GM12878 (cell line): Measurements from ENCODE around the gene DHRS1. TPM values are rescaled to one million over a fixed set of nuclear protein-coding genes. Genes with fewer than 3 reads are reported as not detected.

Source experiments
- ATAC-seq: fragments of 200-7000 bp; cut with Tn5 transposase; 3 replicates; pipeline ENCODE4 v1.9.1; 2020; ENCODE audit warnings: mild to moderate bottlenecking, moderate library complexity
- BruUV-seq: library from RNA; stranded (reverse); fragments of 400-500 nt; replicated peaks from 2 replicates; lab custom pipeline; 2021; lab: Mats Ljungman, UMichigan
- CTCF ChIA-PET: fragments of 300-600 bp; sonication (Branson Sonifier 250); formaldehyde crosslinking; extraction: SDS; loops from one replicate; lab custom pipeline; 2021; ENCODE audit warnings: inconsistent platforms; lab: Yijun Ruan, JAX
- POLR2A ChIA-PET: fragments of 350-600 bp; formaldehyde crosslinking; extraction: SDS; loops from one replicate; lab custom pipeline; 2021; ENCODE audit warnings: inconsistent platforms; lab: Charles Lee
- RAD21 ChIA-PET: fragments of 300-600 bp; sonication (Branson Sonifier 250); formaldehyde crosslinking; loops from one replicate; lab custom pipeline; 2023; ENCODE audit warnings: antibody characterized with exemption; ENCODE audit not compliant: unreplicated experiment; lab: Charles Lee
- SMC1A ChIA-PET: fragments of 300-600 bp; sonication (Branson Sonifier 250); formaldehyde crosslinking; loops from one replicate; lab custom pipeline; 2023; ENCODE audit not compliant: unreplicated experiment, uncharacterized antibody; lab: Charles Lee
- DNase-seq: peaks from one replicate; pipeline ENCODE4 v3.0.0-alpha.2; 2011; ENCODE audit warnings: low read depth, low spot score
- FAIRE-seq: peaks from 3 replicates; lab custom pipeline; 2011; peaks lifted over from hg19 to GRCh38; lab: Jason Lieb, UNC
- H2AFZ ChIP-seq: 2 replicates; pipeline ENCODE4 v1.6.0; 2011; ENCODE audit warnings: low read depth, low read length, control low read depth; ENCODE audit not compliant: control insufficient read depth
- H3K27ac ChIP-seq: 2 replicates; pipeline ENCODE4 v1.5.1; 2011; ENCODE audit warnings: control low read depth; ENCODE audit not compliant: control insufficient read depth, insufficient read depth
- H3K27me3 ChIP-seq, 2 experiments: replicated peaks in 1 of 2; 2 replicates each; pipeline versions ENCODE4 v1.6.0 to v1.6.1; 2011; ENCODE audit warnings: low read length in 1 of 2; ENCODE audit not compliant: control insufficient read depth in 2 of 2, insufficient read depth in 2 of 2
- H3K36me3 ChIP-seq, 2 experiments: 2 replicates each; pipeline ENCODE4 v1.5.1; 2011; ENCODE audit warnings: low read length in 1 of 2; ENCODE audit not compliant: control insufficient read depth in 2 of 2, insufficient read depth in 2 of 2
- H3K4me1 ChIP-seq: 2 replicates; pipeline ENCODE4 v1.6.1; 2011; ENCODE audit warnings: mild to moderate bottlenecking, low read length, moderate library complexity, mixed read lengths; ENCODE audit not compliant: control insufficient read depth, insufficient read depth
- H3K4me2 ChIP-seq: 2 replicates; pipeline ENCODE4 v1.6.0; 2011; ENCODE audit warnings: control low read depth; ENCODE audit not compliant: control insufficient read depth, insufficient read depth
- H3K4me3 ChIP-seq: fragments of 200-600 bp; sonication (generic); 2 replicates; pipeline ENCODE4 v1.5.1; 2016
- H3K79me2 ChIP-seq: 2 replicates; pipeline ENCODE4 v1.6.0; 2011; ENCODE audit warnings: low read length; ENCODE audit not compliant: control insufficient read depth, insufficient read depth
- H3K9ac ChIP-seq: 2 replicates; pipeline ENCODE4 v1.8.0; 2011; ENCODE audit warnings: low read length, control low read depth, mixed read lengths; ENCODE audit not compliant: control insufficient read depth, insufficient read depth
- H3K9me3 ChIP-seq: replicated peaks from 3 replicates; pipeline ENCODE4 v1.5.1; 2011; ENCODE audit warnings: mild to moderate bottlenecking, low read length; ENCODE audit not compliant: control insufficient read depth, insufficient read depth
- H4K20me1 ChIP-seq: 2 replicates; pipeline ENCODE4 v1.6.0; 2011; ENCODE audit not compliant: control insufficient read depth, insufficient read depth
- IRF3 ChIP-seq: fragments of 450-650 bp; IDR thresholded peaks from 2 replicates; pipeline ENCODE4 v1.6.1; 2014; ENCODE audit warnings: mild to moderate bottlenecking
- MYB ChIP-seq: fragments of 150-350 bp; IDR thresholded peaks from 2 replicates; pipeline ENCODE4 v1.6.1; 2014; ENCODE audit warnings: mild to moderate bottlenecking, low read depth, low read length, borderline replicate concordance
- PAX5 ChIP-seq: IDR thresholded peaks from 2 replicates; pipeline ENCODE4 v1.6.1; 2011; ENCODE audit warnings: low read depth, low read length, borderline replicate concordance
- POLR2A ChIP-seq: IDR thresholded peaks from 2 replicates; pipeline ENCODE4 v1.6.1; 2011; ENCODE audit warnings: low read depth, mild to moderate bottlenecking, low read length
- YY1 ChIP-seq: IDR thresholded peaks from 2 replicates; pipeline ENCODE4 v1.6.1; 2011; ENCODE audit warnings: low read depth, mild to moderate bottlenecking, low read length
- ZNF274 ChIP-seq: IDR thresholded peaks from one replicate; pipeline ENCODE4 v1.8.0; 2011; ENCODE audit not compliant: insufficient read length, insufficient read depth
- ZSCAN29 ChIP-seq: fragments of 450-650 bp; IDR thresholded peaks from 2 replicates; pipeline ENCODE4 v1.6.1; 2017; ENCODE audit warnings: mild to moderate bottlenecking, moderate library complexity
- WGBS: methylation state at CpG from one replicate; pipeline ENCODE4 v1.1.6; 2016; ENCODE audit warnings: low lambda C conversion rate; ENCODE audit not compliant: insufficient replicate concordance, insufficient coverage; ENCODE audit errors: missing lambda C conversion rate; 5-methylcytosine and 5-hydroxymethylcytosine counted together
- in situ Hi-C: fragments of 300-500 bp; cut with MboI; formaldehyde crosslinking; loops from 9 replicates; pipeline ENCODE4 v1.14.3; 2018; ENCODE audit warnings: mixed read lengths
- intact Hi-C: fragments of 100-400 bp; cut with micrococcal nuclease; formaldehyde crosslinking; loops from one replicate; pipeline ENCODE4 v1.14.2; 2022; ENCODE audit not compliant: unreplicated experiment
- polyA plus RNA-seq, 11 experiments: library from polyadenylated mRNA; depleted of rRNA in 4 of 11; unstranded in 6 of 11; stranded (reverse) in 5 of 11; fragments of >200 nt; fragmentation: Nextera tagmentation in 4 of 11; fragmentation: Illumina TruSeq in 1 of 11; extraction: Ambion mirVana in 4 of 11; extraction: Trizol in 1 of 11; gene quantifications; 1 replicate in 1 of 11; 2 replicates in 10 of 11; pipeline versions ENCODE4 v1.2.1 to v1.2.3, GENCODE V29; 2011 to 2016; ENCODE audit warnings: inconsistent platforms in 2 of 11, missing spikeins in 2 of 11, low read depth in 1 of 11
- total RNA-seq, 4 experiments: library from RNA; depleted of rRNA in 3 of 4; stranded (reverse); fragments of >200 nt in 3 of 4; fragmentation: Illumina TruSeq in 1 of 4; extraction: Trizol in 1 of 4; gene quantifications; 2 replicates each; pipeline versions ENCODE4 v1.2.1 to v1.2.3, GENCODE V29; 2013 to 2021
- TF ChIP-seq, protein P1 (sequence below): fragments of 450-650 bp; IDR thresholded peaks from 2 replicates; pipeline ENCODE4 v1.6.1; 2017; ENCODE audit warnings: low read depth, mild to moderate bottlenecking, moderate library complexity
- TF ChIP-seq, protein P2 (sequence below): IDR thresholded peaks from 2 replicates; pipeline ENCODE4 v1.6.1; 2012; ENCODE audit warnings: mild to moderate bottlenecking, low read depth, low read length

Gene DHRS1
- total and polyA plus RNA-seq, 10 of the 15 experiments (the other 5 are each of a cell fraction or from before 2014, with no cell fraction given) = 12.1 to 45.0 (median 25.7) TPM

DNA sequence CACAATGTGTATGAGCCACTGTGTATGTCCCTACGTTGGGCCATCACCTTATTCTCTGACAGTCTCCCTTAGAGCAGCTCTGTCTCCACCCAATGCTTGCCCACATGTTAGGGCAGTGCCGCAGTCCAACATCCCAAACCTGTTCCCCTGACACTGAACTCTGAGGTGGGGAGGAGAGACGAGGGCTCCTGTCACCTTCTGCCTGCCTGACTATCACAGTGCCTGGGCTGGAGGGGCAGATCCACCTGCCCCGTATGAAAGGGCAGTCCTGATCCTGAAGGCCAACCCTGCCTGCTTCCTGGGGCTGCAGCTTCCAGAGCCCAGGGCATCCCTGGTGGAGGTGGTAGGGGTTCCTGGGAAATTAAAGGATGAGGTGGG lies 38.8 kb downstream of the DHRS1 start (continued):
- TF ChIP-seq ZSCAN29 = no peak

- WGBS = 81% methylated on average over 15 of the region's 16 CpGs
- ChIA-PET SMC1A (interaction anchor here (0.9 kb wide), 1 partner anchor 14 kb away, joined by 3 read pairs; no protein-coding TSS in a partner anchor), POLR2A (no interaction called here), RAD21 (no interaction called here), CTCF (interaction anchor here (0.9 to 1.3 kb wide), 2 partner anchors 17 to 48 kb away, joined by 3 to 4 read pairs; partner anchors contain the start of gene CIDEB)
- Histone ChIP-seq H3K36me3 (no peaks in the 10 kb centered on the region; a peak in 2 of 4 replicates), H3K4me3 (no peak overlapping the region), H3K9ac (no peak overlapping the region), H2AFZ (no peak overlapping the region), H4K20me1 (no peaks in the 10 kb centered on the region), H3K27ac (no peak overlapping the region), H3K27me3 (no peaks in the 10 kb centered on the region), H3K4me2 (no peak overlapping the region), H3K4me1 (no peaks in the 10 kb centered on the region), H3K79me2 (no peaks in the 10 kb centered on the region), H3K9me3 (no peaks in the 10 kb centered on the region)
- BruUV-seq = no TSS peak
- DNase-seq (no peak), ATAC-seq (no peak; the same call in 2 of the 3 replicates), FAIRE-seq (no peak)
- intact Hi-C loops (no loop called here), in situ Hi-C loops (no loop called here)
- TF ChIP-seq MYB (no peak), ZNF274 (no peak), YY1 (no peak), PAX5 (no peak), POLR2A (no peak), IRF3 (no peak)
- TF ChIP-seq, protein P1, sequence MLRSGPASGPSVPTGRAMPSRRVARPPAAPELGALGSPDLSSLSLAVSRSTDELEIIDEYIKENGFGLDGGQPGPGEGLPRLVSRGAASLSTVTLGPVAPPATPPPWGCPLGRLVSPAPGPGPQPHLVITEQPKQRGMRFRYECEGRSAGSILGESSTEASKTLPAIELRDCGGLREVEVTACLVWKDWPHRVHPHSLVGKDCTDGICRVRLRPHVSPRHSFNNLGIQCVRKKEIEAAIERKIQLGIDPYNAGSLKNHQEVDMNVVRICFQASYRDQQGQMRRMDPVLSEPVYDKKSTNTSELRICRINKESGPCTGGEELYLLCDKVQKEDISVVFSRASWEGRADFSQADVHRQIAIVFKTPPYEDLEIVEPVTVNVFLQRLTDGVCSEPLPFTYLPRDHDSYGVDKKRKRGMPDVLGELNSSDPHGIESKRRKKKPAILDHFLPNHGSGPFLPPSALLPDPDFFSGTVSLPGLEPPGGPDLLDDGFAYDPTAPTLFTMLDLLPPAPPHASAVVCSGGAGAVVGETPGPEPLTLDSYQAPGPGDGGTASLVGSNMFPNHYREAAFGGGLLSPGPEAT = no peak
- TF ChIP-seq, protein P2, sequence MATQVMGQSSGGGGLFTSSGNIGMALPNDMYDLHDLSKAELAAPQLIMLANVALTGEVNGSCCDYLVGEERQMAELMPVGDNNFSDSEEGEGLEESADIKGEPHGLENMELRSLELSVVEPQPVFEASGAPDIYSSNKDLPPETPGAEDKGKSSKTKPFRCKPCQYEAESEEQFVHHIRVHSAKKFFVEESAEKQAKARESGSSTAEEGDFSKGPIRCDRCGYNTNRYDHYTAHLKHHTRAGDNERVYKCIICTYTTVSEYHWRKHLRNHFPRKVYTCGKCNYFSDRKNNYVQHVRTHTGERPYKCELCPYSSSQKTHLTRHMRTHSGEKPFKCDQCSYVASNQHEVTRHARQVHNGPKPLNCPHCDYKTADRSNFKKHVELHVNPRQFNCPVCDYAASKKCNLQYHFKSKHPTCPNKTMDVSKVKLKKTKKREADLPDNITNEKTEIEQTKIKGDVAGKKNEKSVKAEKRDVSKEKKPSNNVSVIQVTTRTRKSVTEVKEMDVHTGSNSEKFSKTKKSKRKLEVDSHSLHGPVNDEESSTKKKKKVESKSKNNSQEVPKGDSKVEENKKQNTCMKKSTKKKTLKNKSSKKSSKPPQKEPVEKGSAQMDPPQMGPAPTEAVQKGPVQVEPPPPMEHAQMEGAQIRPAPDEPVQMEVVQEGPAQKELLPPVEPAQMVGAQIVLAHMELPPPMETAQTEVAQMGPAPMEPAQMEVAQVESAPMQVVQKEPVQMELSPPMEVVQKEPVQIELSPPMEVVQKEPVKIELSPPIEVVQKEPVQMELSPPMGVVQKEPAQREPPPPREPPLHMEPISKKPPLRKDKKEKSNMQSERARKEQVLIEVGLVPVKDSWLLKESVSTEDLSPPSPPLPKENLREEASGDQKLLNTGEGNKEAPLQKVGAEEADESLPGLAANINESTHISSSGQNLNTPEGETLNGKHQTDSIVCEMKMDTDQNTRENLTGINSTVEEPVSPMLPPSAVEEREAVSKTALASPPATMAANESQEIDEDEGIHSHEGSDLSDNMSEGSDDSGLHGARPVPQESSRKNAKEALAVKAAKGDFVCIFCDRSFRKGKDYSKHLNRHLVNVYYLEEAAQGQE = no peak
These were observed 39.4 kb downstream of the DHRS1 start for GRCh38 chr14:24260026-24260779.
